K562 (cell line): ENCODE measurements around the gene MAP3K6. TPM values are rescaled to one million over a fixed set of nuclear protein-coding genes. Genes with fewer than 3 reads are reported as not detected.
A peak's percentile ranks its signal among the peaks of the same experiment; 100 is the strongest.

ENCODE experiments used
- ATAC-seq: fragments of 200-7000 bp; cut with Tn5 transposase; 3 replicates; pipeline ENCODE4 v1.9.1; 2020; ENCODE audit warnings: moderate library complexity
- BruUV-seq: library from RNA; stranded (reverse); fragments of 400-500 nt; replicated peaks from 2 replicates; lab custom pipeline; 2021; lab: Mats Ljungman, UMichigan
- CTCF ChIA-PET: fragments of 300-600 bp; formaldehyde crosslinking; extraction: SDS; loops from one replicate; lab custom pipeline; 2021; ENCODE audit warnings: low intra/inter-chr PET ratio; lab: Yijun Ruan, JAX
- POLR2A ChIA-PET: fragments of 300-600, 350-650 bp; sonication (Branson Sonifier 250); formaldehyde crosslinking; extraction: SDS; loops from one replicate; lab custom pipeline; 2021; ENCODE audit warnings: antibody characterized with exemption, inconsistent platforms; lab: Yijun Ruan, JAX
- DNase-seq, 4 experiments: peaks; one replicate each; pipeline versions ENCODE4 v3.0.0 to v3.0.0-alpha.2; 2011 to 2018; ENCODE audit warnings: low spot score in 3 of 4, mixed read lengths in 3 of 4; ENCODE audit errors: extremely low read depth in 1 of 4
- FAIRE-seq: peaks from 2 replicates; lab custom pipeline; 2011; peaks lifted over from hg19 to GRCh38; lab: Jason Lieb, UNC
- H2AFZ ChIP-seq: 2 replicates; pipeline ENCODE4 v1.6.0; 2011; ENCODE audit warnings: low read depth, low read length, control low read depth, inconsistent platforms
- H3K27ac ChIP-seq: fragments of 200-600 bp; 3 replicates; pipeline ENCODE4 v1.8.0; 2011; ENCODE audit warnings: low read depth, mild to moderate bottlenecking, control low read depth, inconsistent platforms, low read length, moderate library complexity, mixed read lengths; ENCODE audit errors: extremely low read depth
- H3K27me3 ChIP-seq, 2 experiments: fragments of 300-600 bp in 1 of 2; 2 replicates in 1 of 2; 3 replicates in 1 of 2; pipeline versions ENCODE4 v1.6.0 to v1.8.0; 2011; ENCODE audit warnings: inconsistent platforms in 2 of 2, low read length in 2 of 2, mild to moderate bottlenecking in 1 of 2, mixed read lengths in 1 of 2, moderate library complexity in 1 of 2; ENCODE audit not compliant: control insufficient read depth in 2 of 2, insufficient read depth in 2 of 2
- H3K36me3 ChIP-seq: fragments of 300-600 bp; 3 replicates; pipeline ENCODE4 v1.8.0; 2011; ENCODE audit warnings: mild to moderate bottlenecking, low read length, inconsistent platforms; ENCODE audit not compliant: control insufficient read depth, insufficient read depth
- H3K4me1 ChIP-seq, 2 experiments: fragments of 200-600 bp in 1 of 2; replicated peaks in 1 of 2; 2 replicates in 1 of 2; 3 replicates in 1 of 2; pipeline versions ENCODE4 v1.5.1 to v1.8.0; 2011; ENCODE audit warnings: inconsistent platforms in 2 of 2, low read length in 2 of 2, mild to moderate bottlenecking in 1 of 2, mixed read lengths in 1 of 2, moderate library complexity in 1 of 2; ENCODE audit not compliant: control insufficient read depth in 2 of 2, insufficient read depth in 2 of 2
- H3K4me2 ChIP-seq: 2 replicates; pipeline ENCODE4 v1.6.1; 2011; ENCODE audit warnings: low read length, control low read depth, inconsistent platforms, mixed read lengths; ENCODE audit not compliant: insufficient read depth
- H3K4me3 ChIP-seq: fragments of 200-600 bp; sonication (generic), shearing (Covaris generic); 2 replicates; pipeline ENCODE4 v1.5.1; 2016; ENCODE audit warnings: control low read depth, inconsistent platforms
- H3K79me2 ChIP-seq: fragments of 200-600 bp; 3 replicates; pipeline ENCODE4 v1.8.0; 2011; ENCODE audit warnings: low read length, inconsistent platforms; ENCODE audit not compliant: control insufficient read depth, insufficient read depth
- H3K9ac ChIP-seq, 2 experiments: 2 replicates each; pipeline versions ENCODE4 v1.6.0 to v1.6.1; 2011; ENCODE audit warnings: low read depth in 2 of 2, low read length in 2 of 2, control low read depth in 1 of 2, inconsistent platforms in 1 of 2, mild to moderate bottlenecking in 1 of 2, mixed read lengths in 1 of 2; ENCODE audit not compliant: insufficient read depth in 1 of 2
- H3K9me1 ChIP-seq: one replicate; pipeline ENCODE4 v1.6.0; 2011; ENCODE audit warnings: inconsistent platforms, mild to moderate bottlenecking, low read length, moderate library complexity; ENCODE audit not compliant: control insufficient read depth, insufficient read depth
- H3K9me3 ChIP-seq: replicated peaks from 2 replicates; pipeline ENCODE4 v1.5.1; 2011; ENCODE audit warnings: low read depth, low read length, inconsistent platforms; ENCODE audit not compliant: control insufficient read depth, insufficient read depth
- H4K20me1 ChIP-seq: replicated peaks from 2 replicates; pipeline ENCODE4 v1.6.1; 2011; ENCODE audit warnings: low read length, inconsistent platforms, mixed read lengths; ENCODE audit not compliant: control insufficient read depth, insufficient read depth
- FUS ChIP-seq: fragments of 200-400 bp; formaldehyde crosslinking; optimal IDR thresholded peaks from 2 replicates; pipeline ENCODE3; 2017; ENCODE audit warnings: low read depth, low read length
- HIVEP1 ChIP-seq: fragments of 250-450 bp; sonication (Bioruptor Pico); IDR thresholded peaks from 2 replicates; pipeline ENCODE4 v1.4.0; 2020; ENCODE audit warnings: mild to moderate bottlenecking
- NR0B1 ChIP-seq: fragments of 450-650 bp; IDR thresholded peaks from one replicate; pipeline ENCODE4 v1.6.1; 2018; ENCODE audit warnings: mild to moderate bottlenecking, moderate library complexity; ENCODE audit not compliant: partially characterized antibody
- POLR2AphosphoS2 ChIP-seq: IDR thresholded peaks from 2 replicates; pipeline ENCODE4 v1.6.1; 2012; ENCODE audit warnings: low read length, improper control_type of control experiment
- SIN3A ChIP-seq, 2 experiments: fragments of 150-350 bp in 1 of 2; IDR thresholded peaks; 2 replicates each; pipeline ENCODE4 v1.6.1; 2011 to 2016; ENCODE audit warnings: borderline replicate concordance in 2 of 2, low read depth in 2 of 2, low read length in 2 of 2, mild to moderate bottlenecking in 2 of 2, moderate library complexity in 2 of 2; ENCODE audit not compliant: control insufficient read depth in 1 of 2
- TBL1XR1 ChIP-seq, 2 experiments: IDR thresholded peaks; 2 replicates each; pipeline ENCODE4 v1.6.1; 2012; ENCODE audit warnings: improper control_type of control experiment in 2 of 2, low read length in 2 of 2, mild to moderate bottlenecking in 1 of 2
- ZFPM2 ChIP-seq: fragments of 250-450 bp; sonication (Bioruptor Pico); IDR thresholded peaks from 2 replicates; pipeline ENCODE4 v1.5.1; 2022; ENCODE audit warnings: mild to moderate bottlenecking
- ZNF146 ChIP-seq: IDR thresholded peaks from one replicate; pipeline ENCODE4 v1.6.1; 2018; ENCODE audit warnings: missing compliant biosample characterization; ENCODE audit not compliant: unreplicated experiment
- WGBS: fragments of 100-300 bp; shearing (Covaris generic); methylation state at CpG from one replicate; pipeline ENCODE4 v1.1.6; 2016; ENCODE audit warnings: low coverage, mixed read lengths; ENCODE audit not compliant: insufficient coverage; ENCODE audit errors: missing lambda C conversion rate; 5-methylcytosine and 5-hydroxymethylcytosine counted together
- in situ Hi-C: fragments of 300-500 bp; cut with MboI; formaldehyde crosslinking; loops from 4 replicates; pipeline ENCODE4 v1.15.0; 2018; ENCODE audit warnings: inconsistent platforms, mixed read lengths
- intact Hi-C: fragments of 100-400 bp; cut with micrococcal nuclease; formaldehyde crosslinking; loops from 2 replicates; pipeline ENCODE4 v1.14.2; 2022
- polyA plus RNA-seq, 8 experiments: library from polyadenylated mRNA; depleted of rRNA in 4 of 8; stranded (reverse) in 5 of 8; unstranded in 3 of 8; fragments of >200 nt; fragmentation: Nextera tagmentation in 2 of 8; fragmentation: Illumina TruSeq in 1 of 8; extraction: Ambion mirVana in 2 of 8; extraction: Trizol in 1 of 8; gene quantifications; 2 replicates each; pipeline versions ENCODE4 v1.2.1 to v1.2.3, GENCODE V29; 2011 to 2014; ENCODE audit warnings: inconsistent platforms in 1 of 8, missing spikeins in 1 of 8
- total RNA-seq, 7 experiments: library from RNA; depleted of rRNA in 6 of 7; stranded (reverse); fragments of >200 nt in 6 of 7; fragmentation: Illumina TruSeq in 2 of 7; extraction: Trizol in 2 of 7; gene quantifications; 2 replicates each; pipeline versions ENCODE4 v1.2.1 to v1.2.3, GENCODE V29; 2011 to 2021; ENCODE audit warnings: low replicate concordance in 1 of 7
- TF ChIP-seq, protein P1 (sequence below): fragments of 250-450 bp; sonication (Bioruptor Pico); IDR thresholded peaks from 2 replicates; pipeline ENCODE4 v1.4.0; 2020; ENCODE audit warnings: mild to moderate bottlenecking, moderate library complexity
- TF ChIP-seq, protein P2 (sequence below): IDR thresholded peaks from 2 replicates; pipeline ENCODE4 v1.6.1; 2016; ENCODE audit warnings: missing genetic modification characterization, missing compliant biosample characterization

Gene MAP3K6
- total and polyA plus RNA-seq, 9 of the 15 experiments (the other 6 are each of a cell fraction or from before 2014, with no cell fraction given), result 0.99 to 21.9 (median 7.0) TPM

DNA sequence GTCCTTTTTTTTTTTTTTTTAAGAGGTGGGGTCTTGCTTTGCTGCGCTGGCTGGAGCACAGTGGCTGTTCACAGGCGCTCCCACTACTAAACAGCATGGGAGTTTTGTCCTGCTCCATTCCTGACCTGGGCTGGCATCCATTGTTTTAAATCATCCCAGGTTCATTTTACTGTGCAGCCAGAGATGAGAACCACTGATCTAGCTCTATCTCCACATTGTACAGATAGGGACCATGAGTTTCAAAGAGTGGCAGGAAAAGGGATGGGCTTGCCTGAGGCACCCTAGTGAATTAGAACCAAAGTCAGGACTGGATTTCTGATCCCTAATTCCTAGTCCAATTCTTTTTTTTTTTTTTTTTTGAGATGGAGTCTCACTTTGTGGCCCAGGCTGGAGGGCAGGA lies 52.0 kb downstream of the MAP3K6 start:
- intact Hi-C loops (no loop called here), in situ Hi-C loops (no loop called here)
- Histone ChIP-seq H4K20me1 (no peaks in the 10 kb centered on the region), H2AFZ (no peak overlapping the region), H3K4me3 (no peak overlapping the region), H3K9me1 (no peaks in the 10 kb centered on the region), H3K79me2 (no peaks in the 10 kb centered on the region), H3K4me1 (peaks cover 0 to 5% of the 10 kb centered on the region in 2 experiments; a peak in 2 of 5 replicates), H3K4me2 (no peak overlapping the region), H3K9me3 (no peaks in the 10 kb centered on the region), H3K27ac (no peak overlapping the region), H3K9ac (no peak overlapping the region), H3K27me3 (no peaks in the 10 kb centered on the region), H3K36me3 (no peaks in the 10 kb centered on the region)
- WGBS, result 47% methylated on average over 1 of the region's 2 CpGs
- ATAC-seq (peak; percentile 48), FAIRE-seq (no peak), DNase-seq (no peak)
- BruUV-seq, result no TSS peak
- POLR2A ChIA-PET, result interaction anchor here (0.6 to 1.0 kb wide), 2 partner anchors 8 to 52 kb away, joined by 3 read pairs; partner anchors contain the start of gene MAP3K6
- CTCF ChIA-PET, result no interaction called here
- TF ChIP-seq FUS (no peak), SIN3A (IDR thresholded peaks at IDR 0.05; ENCODE audit: borderline replicate concordance in 2 of 2, control insufficient read depth in 1 of 2, low read depth in 2 of 2, low read length in 2 of 2) (no peak), HIVEP1 (CRISPR knock-in tag) (no peak), NR0B1 (no peak), ZNF146 (CRISPR knock-in tag) (no peak), ZFPM2 (CRISPR knock-in tag) (no peak), POLR2AphosphoS2 (no peak), TBL1XR1 (IDR thresholded peaks at IDR 0.05; ENCODE audit: low read length in 2 of 2) (no peak)
- TF ChIP-seq, protein P1, sequence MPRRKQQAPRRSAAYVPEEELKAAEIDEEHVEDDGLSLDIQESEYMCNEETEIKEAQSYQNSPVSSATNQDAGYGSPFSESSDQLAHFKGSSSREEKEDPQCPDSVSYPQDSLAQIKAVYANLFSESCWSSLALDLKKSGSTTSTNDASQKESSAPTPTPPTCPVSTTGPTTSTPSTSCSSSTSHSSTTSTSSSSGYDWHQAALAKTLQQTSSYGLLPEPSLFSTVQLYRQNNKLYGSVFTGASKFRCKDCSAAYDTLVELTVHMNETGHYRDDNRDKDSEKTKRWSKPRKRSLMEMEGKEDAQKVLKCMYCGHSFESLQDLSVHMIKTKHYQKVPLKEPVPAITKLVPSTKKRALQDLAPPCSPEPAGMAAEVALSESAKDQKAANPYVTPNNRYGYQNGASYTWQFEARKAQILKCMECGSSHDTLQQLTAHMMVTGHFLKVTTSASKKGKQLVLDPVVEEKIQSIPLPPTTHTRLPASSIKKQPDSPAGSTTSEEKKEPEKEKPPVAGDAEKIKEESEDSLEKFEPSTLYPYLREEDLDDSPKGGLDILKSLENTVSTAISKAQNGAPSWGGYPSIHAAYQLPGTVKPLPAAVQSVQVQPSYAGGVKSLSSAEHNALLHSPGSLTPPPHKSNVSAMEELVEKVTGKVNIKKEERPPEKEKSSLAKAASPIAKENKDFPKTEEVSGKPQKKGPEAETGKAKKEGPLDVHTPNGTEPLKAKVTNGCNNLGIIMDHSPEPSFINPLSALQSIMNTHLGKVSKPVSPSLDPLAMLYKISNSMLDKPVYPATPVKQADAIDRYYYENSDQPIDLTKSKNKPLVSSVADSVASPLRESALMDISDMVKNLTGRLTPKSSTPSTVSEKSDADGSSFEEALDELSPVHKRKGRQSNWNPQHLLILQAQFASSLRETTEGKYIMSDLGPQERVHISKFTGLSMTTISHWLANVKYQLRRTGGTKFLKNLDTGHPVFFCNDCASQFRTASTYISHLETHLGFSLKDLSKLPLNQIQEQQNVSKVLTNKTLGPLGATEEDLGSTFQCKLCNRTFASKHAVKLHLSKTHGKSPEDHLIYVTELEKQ, result no peak
- TF ChIP-seq, protein P2, sequence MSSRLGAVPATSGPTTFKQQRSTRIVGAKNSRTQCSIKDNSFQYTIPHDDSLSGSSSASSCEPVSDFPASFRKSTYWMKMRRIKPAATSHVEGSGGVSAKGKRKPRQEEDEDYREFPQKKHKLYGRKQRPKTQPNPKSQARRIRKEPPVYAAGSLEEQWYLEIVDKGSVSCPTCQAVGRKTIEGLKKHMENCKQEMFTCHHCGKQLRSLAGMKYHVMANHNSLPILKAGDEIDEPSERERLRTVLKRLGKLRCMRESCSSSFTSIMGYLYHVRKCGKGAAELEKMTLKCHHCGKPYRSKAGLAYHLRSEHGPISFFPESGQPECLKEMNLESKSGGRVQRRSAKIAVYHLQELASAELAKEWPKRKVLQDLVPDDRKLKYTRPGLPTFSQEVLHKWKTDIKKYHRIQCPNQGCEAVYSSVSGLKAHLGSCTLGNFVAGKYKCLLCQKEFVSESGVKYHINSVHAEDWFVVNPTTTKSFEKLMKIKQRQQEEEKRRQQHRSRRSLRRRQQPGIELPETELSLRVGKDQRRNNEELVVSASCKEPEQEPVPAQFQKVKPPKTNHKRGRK (tag), result no peak
